Measurements from ENCODE around the gene CYBC1.

The CYBC1 gene

GRCh38 chr17:82483204-82483660, 32.7 kb upstream of the CYBC1 start:
- peaks cover 31 to 96% of the 10 kb centered on the region in 2 experiments for H3K36me3 ChIP-seq (ENCODE audit: control insufficient read depth in 2 of 2, insufficient read depth in 1 of 2, low read length in 2 of 2)
- no peak overlapping the region for H3K4me3 ChIP-seq (ENCODE audit: low read depth, low read length)
- TF ChIP-seq SCRT2 (tag by site-specific recombination; IDR thresholded peaks at IDR 0.05) = no peak
- TF ChIP-seq PRDM1 (tag by site-specific recombination; IDR thresholded peaks at IDR 0.05) = no peak
- peak; percentile 51 for TF ChIP-seq ZIC2 (tag by site-specific recombination; IDR thresholded peaks at IDR 0.05)
- no peak for TF ChIP-seq ZFHX2 (tag by site-specific recombination; conservative IDR thresholded peaks at IDR 0.05)
- no peak for TF ChIP-seq ZNF221 (tag by site-specific recombination; IDR thresholded peaks at IDR 0.05; ENCODE audit: borderline replicate concordance)
- TF ChIP-seq INSM2 (tag by site-specific recombination; IDR thresholded peaks at IDR 0.05) = no peak
- no peak for TF ChIP-seq ZSCAN16 (tag by site-specific recombination; IDR thresholded peaks at IDR 0.05)
- H3K4me1 ChIP-seq (ENCODE audit: control insufficient read depth, insufficient read depth, low read length) = no peaks in the 10 kb centered on the region
- H3K9me3 ChIP-seq (ENCODE audit: control insufficient read depth, insufficient read depth, low read depth, low read length) = no peaks in the 10 kb centered on the region
- no peak overlapping the region for H3K27ac ChIP-seq (ENCODE audit: extremely low read depth, low read depth, low read length)
- CTCF ChIA-PET = interaction anchor here (0.7 kb wide), 1 partner anchor 71 kb away, joined by 3 read pairs; no protein-coding TSS in a partner anchor
- POLR2A ChIA-PET = no interaction called here

- CTCF ChIA-PET = interaction anchor here (0.7 to 0.9 kb wide), 3 partner anchors 11 to 23 kb away, joined by 3 to 5 read pairs (median 5); no protein-coding TSS in a partner anchor
Measured at GRCh38 chr17:82480318-82480717, 29.8 kb upstream of the CYBC1 start.

GRCh38 chr17:82479602-82480001, 29.1 kb upstream of the CYBC1 start:
- Histone ChIP-seq H3K4me1 (ENCODE audit: control insufficient read depth, insufficient read depth, low read length) (no peaks in the 10 kb centered on the region), H3K9me3 (ENCODE audit: control insufficient read depth, insufficient read depth, low read depth, low read length) (no peaks in the 10 kb centered on the region), H3K36me3 (ENCODE audit: control insufficient read depth in 2 of 2, insufficient read depth in 1 of 2, low read length in 2 of 2) (peaks cover 28 to 91% of the 10 kb centered on the region in 2 experiments), H3K27ac (ENCODE audit: extremely low read depth, low read depth, low read length) (no peak overlapping the region), H3K4me3 (ENCODE audit: low read depth, low read length) (no peak overlapping the region)
- TF ChIP-seq ZNF341 (tag by site-specific recombination; IDR thresholded peaks at IDR 0.05; ENCODE audit: low read depth) (peak; percentile 29; the same call in 1 of the 2 replicates), ZNF354C (tag by site-specific recombination; IDR thresholded peaks at IDR 0.05; ENCODE audit: borderline replicate concordance, low read depth) (no peak), GLI2 (tag by site-specific recombination; IDR thresholded peaks at IDR 0.05; ENCODE audit: borderline replicate concordance, low read depth) (no peak), ZNF692 (tag by site-specific recombination; IDR thresholded peaks at IDR 0.05) (no peak)
- ChIA-PET CTCF (interaction anchor here (0.9 kb wide), 1 partner anchor 15 kb away, joined by 5 read pairs; no protein-coding TSS in a partner anchor), POLR2A (interaction anchor here (0.6 kb wide), 1 partner anchor 75 kb away, joined by 3 read pairs; no protein-coding TSS in a partner anchor)

More at GRCh38 chr17:82480318-82480717, 29.8 kb upstream of the CYBC1 start:
- no peaks in the 10 kb centered on the region for H3K9me3 ChIP-seq (ENCODE audit: control insufficient read depth, insufficient read depth, low read depth, low read length)
- POLR2A ChIA-PET = interaction anchor here (0.6 to 0.7 kb wide), 2 partner anchors 74 to 111 kb away, joined by 3 to 4 read pairs; no protein-coding TSS in a partner anchor
- no peaks in the 10 kb centered on the region for H3K4me1 ChIP-seq (ENCODE audit: control insufficient read depth, insufficient read depth, low read length)
- no peak for TF ChIP-seq ZXDB (tag by site-specific recombination; IDR thresholded peaks at IDR 0.05)
- TF ChIP-seq ZNF223 (tag by site-specific recombination; IDR thresholded peaks at IDR 0.05) = no peak
- TF ChIP-seq SCRT1 (tag by site-specific recombination; IDR thresholded peaks at IDR 0.05; ENCODE audit: borderline replicate concordance) = no peak
- TF ChIP-seq ZNF621 (tag by site-specific recombination; IDR thresholded peaks at IDR 0.05) = no peak
- TF ChIP-seq ZSCAN16 (tag by site-specific recombination; IDR thresholded peaks at IDR 0.05) = no peak
- TF ChIP-seq ZNF555 (tag by site-specific recombination; conservative IDR thresholded peaks at IDR 0.05) = no peak
- TF ChIP-seq ZNF398 (tag by site-specific recombination; IDR thresholded peaks at IDR 0.05) = no peak
- TF ChIP-seq ZNF473 (tag by site-specific recombination; IDR thresholded peaks at IDR 0.05) = no peak
- TF ChIP-seq ZNF571 (tag by site-specific recombination; IDR thresholded peaks at IDR 0.05) = no peak
- no peak for TF ChIP-seq ZNF707 (tag by site-specific recombination; IDR thresholded peaks at IDR 0.05)
- TF ChIP-seq ZNF677 (tag by site-specific recombination; IDR thresholded peaks at IDR 0.05) = no peak
- no peak for TF ChIP-seq ZBTB48 (tag by site-specific recombination; IDR thresholded peaks at IDR 0.05)
- TF ChIP-seq ZNF548 (tag by site-specific recombination; IDR thresholded peaks at IDR 0.05) = no peak
- no peak for TF ChIP-seq KLF8 (tag by site-specific recombination; IDR thresholded peaks at IDR 0.05)
- no peak overlapping the region for H3K4me3 ChIP-seq (ENCODE audit: low read depth, low read length)
- peaks cover 32 to 90% of the 10 kb centered on the region in 2 experiments for H3K36me3 ChIP-seq (ENCODE audit: control insufficient read depth in 2 of 2, insufficient read depth in 1 of 2, low read length in 2 of 2)
- no peak overlapping the region for H3K27ac ChIP-seq (ENCODE audit: extremely low read depth, low read depth, low read length)
